Coronary artery (tissue), 2 donors: ENCODE results near the gene PBOV1.
"Not testable (repeated sequence)": the region's sequence is repeated elsewhere in the genome, so short reads cannot be mapped to it uniquely, and the experiment has no call there.

Experiments used
- DNase-seq: peaks from one replicate; pipeline ENCODE4 v3.0.0-alpha.2; 2017; ENCODE audit warnings: low spot score
- H3K27ac ChIP-seq, 2 donors: fragments of 200-600 bp; sonication (generic); one replicate each; pipeline ENCODE4 v1.5.1; 2016 to 2019
- H3K4me3 ChIP-seq: fragments of 200-600 bp; sonication (generic); 2 replicates; pipeline ENCODE4 v1.5.1; 2016; ENCODE audit warnings: mild to moderate bottlenecking, moderate library complexity
- TF ChIP-seq, protein P1 (sequence below): fragments of 200-600 bp; sonication (generic); IDR thresholded peaks from one replicate; pipeline ENCODE4 v1.5.1; 2019; ENCODE audit warnings: antibody characterized with exemption

PBOV1 gene

DNA sequence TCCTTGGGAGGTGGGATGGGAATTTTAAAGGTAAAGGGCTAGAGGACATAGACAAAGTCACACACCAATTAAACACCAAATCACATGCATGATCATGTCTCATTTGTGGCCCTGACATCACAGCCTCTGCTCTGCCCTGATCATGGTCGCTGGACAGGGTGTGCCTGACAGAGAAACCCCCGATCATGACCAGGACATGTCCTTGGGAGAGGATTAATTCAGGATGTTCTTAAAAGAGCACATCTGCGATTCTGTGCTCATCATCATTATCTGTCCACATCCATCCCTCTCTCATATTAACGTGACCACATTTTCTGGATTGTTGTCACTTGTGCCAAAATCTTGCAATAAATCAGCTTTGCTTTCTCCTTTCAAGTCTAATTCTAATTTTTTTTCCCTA is 7.7 kb upstream of the PBOV1 start:
- DNase-seq, result no peak
- TF ChIP-seq, protein P1, sequence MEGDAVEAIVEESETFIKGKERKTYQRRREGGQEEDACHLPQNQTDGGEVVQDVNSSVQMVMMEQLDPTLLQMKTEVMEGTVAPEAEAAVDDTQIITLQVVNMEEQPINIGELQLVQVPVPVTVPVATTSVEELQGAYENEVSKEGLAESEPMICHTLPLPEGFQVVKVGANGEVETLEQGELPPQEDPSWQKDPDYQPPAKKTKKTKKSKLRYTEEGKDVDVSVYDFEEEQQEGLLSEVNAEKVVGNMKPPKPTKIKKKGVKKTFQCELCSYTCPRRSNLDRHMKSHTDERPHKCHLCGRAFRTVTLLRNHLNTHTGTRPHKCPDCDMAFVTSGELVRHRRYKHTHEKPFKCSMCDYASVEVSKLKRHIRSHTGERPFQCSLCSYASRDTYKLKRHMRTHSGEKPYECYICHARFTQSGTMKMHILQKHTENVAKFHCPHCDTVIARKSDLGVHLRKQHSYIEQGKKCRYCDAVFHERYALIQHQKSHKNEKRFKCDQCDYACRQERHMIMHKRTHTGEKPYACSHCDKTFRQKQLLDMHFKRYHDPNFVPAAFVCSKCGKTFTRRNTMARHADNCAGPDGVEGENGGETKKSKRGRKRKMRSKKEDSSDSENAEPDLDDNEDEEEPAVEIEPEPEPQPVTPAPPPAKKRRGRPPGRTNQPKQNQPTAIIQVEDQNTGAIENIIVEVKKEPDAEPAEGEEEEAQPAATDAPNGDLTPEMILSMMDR, result no peak
- no peak overlapping the region for H3K4me3 ChIP-seq
- H3K27ac ChIP-seq, result no peak overlapping the region

DNA sequence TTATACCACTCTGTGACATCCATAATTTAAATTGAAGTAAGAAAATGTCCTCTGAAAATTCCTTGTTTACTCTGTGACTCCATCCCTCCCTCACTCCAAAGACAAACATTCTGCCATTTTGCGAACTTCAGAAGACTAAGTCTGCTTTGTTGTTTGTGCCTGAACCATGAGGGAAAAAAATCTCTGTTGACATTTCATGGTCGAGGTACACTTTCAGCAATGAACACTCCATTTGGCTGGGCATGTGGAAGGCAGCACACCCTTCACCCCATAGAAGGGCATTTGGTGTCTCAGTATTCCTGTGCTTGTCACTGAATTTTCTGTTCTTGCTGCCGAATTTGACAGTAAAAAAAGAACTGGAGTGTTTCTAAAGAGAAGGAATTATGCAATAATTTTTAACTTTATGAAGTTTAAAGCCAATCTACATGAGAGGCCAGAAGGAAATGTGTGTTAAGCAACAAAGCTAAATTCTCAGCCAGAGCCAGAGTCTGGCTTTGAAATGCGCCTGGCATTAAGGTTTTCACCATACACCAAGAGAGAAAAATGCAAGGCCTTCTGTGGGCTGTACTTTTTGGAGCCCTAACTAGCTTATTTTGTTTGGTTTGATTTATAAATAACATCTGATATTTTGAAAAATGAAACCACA is 4.7 kb upstream of the PBOV1 start:
- Histone ChIP-seq H3K27ac (no peak overlapping the region), H3K4me3 (no peak overlapping the region)
- no peak for DNase-seq
- TF ChIP-seq, protein P1, result no peak

DNA sequence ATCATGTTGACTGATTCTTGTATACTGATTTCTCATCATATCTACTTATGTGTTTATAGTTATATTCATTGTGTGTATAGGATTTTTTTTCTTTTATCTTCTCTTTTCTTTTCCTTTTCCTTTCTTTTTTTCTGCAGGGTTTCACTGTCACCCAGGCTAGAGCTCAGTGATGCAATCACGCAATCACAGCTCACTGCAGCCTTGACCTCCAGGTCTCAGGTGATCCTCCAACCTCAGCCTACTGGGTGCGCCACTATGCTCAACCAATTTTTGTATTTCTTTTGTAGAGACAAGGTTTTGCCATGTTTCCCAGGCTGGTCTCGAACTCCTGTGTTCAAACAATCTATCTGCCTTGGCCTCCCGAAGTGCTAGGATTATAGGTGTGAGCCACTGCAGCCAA is 1.6 kb upstream of the PBOV1 start:
- TF ChIP-seq, protein P1, result no peak
- no peak overlapping the region for H3K27ac ChIP-seq
- no peak for DNase-seq

DNA sequence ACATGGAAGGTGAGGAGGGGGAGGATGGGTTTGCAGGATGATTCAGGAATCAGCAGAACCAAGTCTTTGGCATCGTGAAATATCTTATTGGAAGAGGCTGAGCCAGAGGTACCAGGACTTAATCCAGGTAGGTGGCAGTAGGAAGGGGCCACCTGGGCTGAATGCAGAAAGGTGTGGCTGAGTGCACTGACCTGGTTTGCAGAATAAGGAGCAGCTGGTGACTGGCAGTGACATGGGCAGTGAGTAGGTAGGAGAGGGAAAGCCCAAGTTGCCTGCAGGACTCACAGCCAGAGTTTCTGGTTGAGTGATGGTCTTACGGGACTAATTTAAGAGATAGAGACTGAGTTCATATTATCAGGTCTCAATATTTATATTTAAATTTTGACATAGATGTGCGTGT is 1.1 kb upstream of the PBOV1 start:
- TF ChIP-seq, protein P1, result no peak
- H3K4me3 ChIP-seq, result no peak overlapping the region
- DNase-seq, result no peak
- H3K27ac ChIP-seq, result no peak overlapping the region

More for the DNA sequence above, 1.6 kb upstream of the PBOV1 start:
- no peak overlapping the region for H3K4me3 ChIP-seq

DNA sequence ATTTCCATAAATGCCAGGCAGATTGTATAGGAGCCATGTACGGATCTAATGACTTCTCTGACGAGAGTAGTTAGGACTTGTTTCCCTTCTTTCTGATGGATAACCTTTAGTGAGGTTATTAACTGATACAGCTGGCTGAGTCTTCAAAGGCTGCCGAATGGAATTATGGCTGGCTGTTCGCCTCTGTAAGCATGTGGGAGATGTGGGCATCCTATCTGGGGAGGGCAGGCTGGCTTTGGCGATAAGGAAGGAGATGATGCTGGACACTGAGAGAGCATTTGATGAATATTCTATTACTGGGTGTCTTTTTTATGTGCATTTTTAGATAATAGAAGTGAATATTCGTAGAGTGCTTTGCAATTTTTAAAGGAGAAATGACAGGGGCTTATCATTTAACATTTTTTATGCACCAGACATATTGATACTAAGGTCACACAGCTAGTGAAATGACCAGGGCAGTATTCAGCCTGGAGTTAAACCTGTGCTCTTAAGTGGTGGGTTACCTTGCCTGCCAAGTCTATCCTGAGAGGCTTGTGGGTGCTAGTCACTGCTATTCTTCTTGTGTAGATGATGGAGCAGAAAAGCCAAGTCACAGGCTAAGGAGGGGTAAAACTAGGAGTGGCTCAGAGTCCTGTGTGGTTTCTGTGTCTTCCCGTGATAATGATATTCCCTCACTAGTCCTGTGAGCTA is 3.1 kb downstream of the PBOV1 start:
- TF ChIP-seq, protein P1, result no peak
- no peak overlapping the region for H3K4me3 ChIP-seq
- no peak for DNase-seq
- H3K27ac ChIP-seq, result no peak overlapping the region

DNA sequence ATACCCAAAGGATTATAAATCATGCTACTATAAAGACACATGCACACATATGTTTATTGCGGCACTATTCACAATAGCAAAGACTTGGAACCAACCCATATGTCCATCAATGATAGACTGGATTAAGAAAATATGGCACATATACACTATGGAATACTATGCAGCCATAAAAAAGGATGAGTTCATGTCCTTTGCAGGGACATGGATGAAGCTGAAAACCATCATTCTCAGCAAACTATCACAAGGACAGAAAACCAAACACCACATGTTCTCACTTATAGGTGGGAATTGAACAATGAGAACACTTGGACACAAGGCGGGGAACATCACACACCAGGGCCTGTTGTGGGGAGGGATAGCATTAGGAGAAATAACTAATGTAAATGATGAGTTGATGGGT is 5.8 kb downstream of the PBOV1 start:
- not testable (repeated sequence) for H3K4me3 ChIP-seq, H3K27ac ChIP-seq, DNase-seq

DNA sequence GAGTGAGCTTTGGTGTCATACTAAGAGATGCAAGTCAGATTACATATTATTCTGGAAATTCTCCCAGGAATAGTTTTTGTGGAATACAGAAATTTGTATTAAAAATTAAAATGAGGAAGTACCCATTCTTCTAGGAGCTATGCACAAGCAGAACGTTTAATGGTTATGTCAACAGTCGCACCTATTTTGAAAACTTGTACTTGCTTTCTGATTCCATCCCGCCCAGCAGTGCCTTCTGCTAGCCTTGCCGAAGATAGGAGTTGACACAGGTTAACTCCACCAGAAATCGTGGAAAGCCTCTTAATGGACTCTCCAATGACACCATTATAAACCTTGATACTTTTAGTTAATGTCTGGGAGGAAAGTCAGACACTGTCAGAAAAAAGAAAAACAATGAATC is 6.7 kb downstream of the PBOV1 start:
- no peak overlapping the region for H3K27ac ChIP-seq
- no peak overlapping the region for H3K4me3 ChIP-seq
- no peak for DNase-seq
- TF ChIP-seq, protein P1, result no peak
